ENCODE data around the gene IKZF2. TPM values are rescaled to one million over a fixed set of nuclear protein-coding genes. Genes with fewer than 3 reads are reported as not detected.
"Not testable (repeated sequence)": the region's sequence is repeated elsewhere in the genome, so short reads cannot be mapped to it uniquely, and the experiment has no call there.

Gene IKZF2
- total RNA-seq, 1 experiment from 2014 or later, result 8.8 TPM

DNA sequence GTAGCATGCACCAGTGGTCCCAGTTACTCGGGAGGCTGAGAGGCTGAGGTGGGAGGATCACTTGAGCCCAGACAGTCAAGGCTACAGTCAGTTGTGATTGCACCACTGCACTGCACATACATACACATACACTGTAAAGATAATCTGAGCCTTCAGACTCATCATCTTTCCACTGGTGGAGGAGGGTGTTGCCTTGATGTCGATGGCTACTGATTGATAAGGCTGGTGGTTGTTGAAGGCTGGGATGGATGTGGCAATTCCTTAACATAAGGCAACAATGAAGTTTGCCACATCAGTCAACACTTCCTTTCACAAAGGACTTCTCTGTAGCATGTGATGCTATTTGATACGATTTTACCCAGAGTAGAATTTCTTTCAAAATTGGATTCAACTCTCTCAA is 118.8 kb downstream of the IKZF2 start:
- intact Hi-C loops (cut with micrococcal nuclease), result no loop called here
- ChIA-PET CTCF (no interaction called here), POLR2A (no interaction called here)
- Mint-ChIP-seq H3K27me3 (ENCODE audit: insufficient read depth, unreplicated experiment) (no peaks in the 10 kb centered on the region), H3K4me3 (ENCODE audit: unreplicated experiment) (no peak overlapping the region), H3K36me3 (ENCODE audit: insufficient read depth, unreplicated experiment) (peaks cover 15% of the 10 kb centered on the region), H3K9me3 (ENCODE audit: unreplicated experiment) (no peaks in the 10 kb centered on the region), H3K4me1 (ENCODE audit: insufficient read depth, unreplicated experiment) (peaks cover 5% of the 10 kb centered on the region), H3K27ac (ENCODE audit: low read depth, unreplicated experiment) (no peak overlapping the region)
- BruUV-seq (replicated peaks), result no TSS peak
- no peak for TF ChIP-seq CTCF (IDR thresholded peaks at IDR 0.05; ENCODE audit: unreplicated experiment)
- no peak for DNase-seq (ENCODE audit: unreplicated experiment)

DNA sequence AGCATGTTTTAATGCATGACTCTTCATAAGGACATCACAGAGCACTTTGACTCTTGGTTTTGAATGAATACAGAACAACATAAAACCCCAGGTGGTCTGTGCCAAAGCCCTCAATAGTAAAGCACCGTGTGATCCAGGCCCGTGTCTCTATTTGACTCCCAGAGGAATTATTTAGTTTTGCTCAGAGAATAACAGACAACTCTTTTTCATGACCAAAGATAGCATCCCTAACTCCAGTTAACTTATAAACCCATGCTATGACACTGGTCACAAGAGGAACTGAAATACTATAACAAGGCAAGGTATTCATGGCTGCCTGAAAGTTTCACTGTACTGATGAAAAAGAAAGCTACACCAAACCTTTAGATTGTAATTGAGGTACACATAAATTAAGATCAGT is 128.4 kb downstream of the IKZF2 start:
- Mint-ChIP-seq H3K4me1 (ENCODE audit: insufficient read depth, unreplicated experiment) (peaks cover 6% of the 10 kb centered on the region), H3K4me3 (ENCODE audit: unreplicated experiment) (no peak overlapping the region), H3K36me3 (ENCODE audit: insufficient read depth, unreplicated experiment) (peaks cover 23% of the 10 kb centered on the region), H3K9me3 (ENCODE audit: unreplicated experiment) (no peaks in the 10 kb centered on the region), H3K27ac (ENCODE audit: low read depth, unreplicated experiment) (no peak overlapping the region), H3K27me3 (ENCODE audit: insufficient read depth, unreplicated experiment) (no peaks in the 10 kb centered on the region)
- ChIA-PET POLR2A (interaction anchor here (0.7 kb wide), 1 partner anchor 9 kb away, joined by 4 read pairs; no protein-coding TSS in a partner anchor), CTCF (no interaction called here)
- no TSS peak for BruUV-seq (replicated peaks)
- no peak for DNase-seq (ENCODE audit: unreplicated experiment)
- no peak for TF ChIP-seq CTCF (IDR thresholded peaks at IDR 0.05; ENCODE audit: unreplicated experiment)
- intact Hi-C loops (cut with micrococcal nuclease), result no loop called here

DNA sequence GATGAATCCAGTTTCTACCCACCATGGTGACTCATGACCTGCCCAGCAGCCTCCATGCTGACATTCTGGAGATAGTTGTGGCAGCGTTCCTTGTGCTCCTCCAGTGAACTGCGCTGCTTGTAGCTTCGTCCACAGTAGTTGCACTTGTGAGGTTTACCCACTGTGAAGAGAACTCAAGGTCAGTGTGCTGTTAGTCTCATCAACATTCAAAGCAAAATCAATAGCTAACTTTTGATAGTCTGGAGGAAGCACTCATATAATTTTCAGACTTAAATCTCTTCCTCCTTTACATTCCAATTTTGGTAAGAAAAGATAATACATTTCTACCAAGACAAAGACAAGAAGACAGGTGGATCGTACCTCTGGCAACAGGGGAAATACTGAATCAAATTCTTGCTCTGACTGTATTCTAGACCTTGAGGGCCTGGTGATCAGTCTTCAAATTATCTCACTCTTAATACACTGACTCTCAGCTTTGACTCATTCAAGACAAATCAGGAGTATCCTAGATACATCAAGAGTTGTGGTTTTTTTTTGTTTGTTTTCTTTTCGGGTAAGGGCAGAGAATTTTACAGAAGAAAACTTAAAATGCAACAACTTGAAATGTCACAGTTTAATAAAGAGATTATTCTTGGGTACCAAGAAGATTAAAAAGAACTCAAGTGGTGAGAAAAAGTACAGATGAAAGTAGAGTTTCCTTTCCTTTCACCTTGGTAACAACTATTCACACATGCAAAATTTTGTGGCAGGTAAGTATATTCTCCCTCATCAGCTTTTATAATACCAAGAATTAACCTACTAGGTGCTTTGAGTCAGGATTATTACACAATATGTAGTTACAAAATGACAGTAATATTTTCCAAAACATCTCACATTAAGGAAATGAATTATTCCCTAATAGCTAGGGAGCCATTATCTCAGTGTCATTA is 129.2 kb downstream of the IKZF2 start:
- BruUV-seq (replicated peaks), result no TSS peak
- no peak overlapping the region for H3K27ac Mint-ChIP-seq (ENCODE audit: low read depth, unreplicated experiment)

GRCh38 chr2:213020913-213021312 is 130.5 kb downstream of the IKZF2 start:
- H3K27ac Mint-ChIP-seq (ENCODE audit: low read depth, unreplicated experiment); DNase-seq (ENCODE audit: unreplicated experiment); H3K4me3 Mint-ChIP-seq (ENCODE audit: unreplicated experiment); H3K9me3 Mint-ChIP-seq (ENCODE audit: unreplicated experiment); intact Hi-C loops (cut with micrococcal nuclease); H3K27me3 Mint-ChIP-seq (ENCODE audit: insufficient read depth, unreplicated experiment); BruUV-seq (replicated peaks): not testable (repeated sequence)
- Mint-ChIP-seq H3K36me3 (ENCODE audit: insufficient read depth, unreplicated experiment) (peaks cover 30% of the 10 kb centered on the region), H3K4me1 (ENCODE audit: insufficient read depth, unreplicated experiment) (peaks cover 11% of the 10 kb centered on the region)
- ChIA-PET POLR2A (interaction anchor here (0.7 kb wide), 1 partner anchor 247 kb away, joined by 3 read pairs; no protein-coding TSS in a partner anchor), CTCF (interaction anchor here (0.6 to 1.2 kb wide), 2 partner anchors 29 to 87 kb away, joined by 3 to 6 read pairs; no protein-coding TSS in a partner anchor)

More for the DNA sequence above, 129.2 kb downstream of the IKZF2 start:
- ChIA-PET POLR2A (no interaction called here), CTCF (interaction anchor here (0.6 kb wide), 2 partner anchors 8 to 18 kb away, joined by 3 read pairs; no protein-coding TSS in a partner anchor)
- no peak overlapping the region for H3K4me3 Mint-ChIP-seq (ENCODE audit: unreplicated experiment)
- no peak for TF ChIP-seq CTCF (IDR thresholded peaks at IDR 0.05; ENCODE audit: unreplicated experiment)
- H3K9me3 Mint-ChIP-seq (ENCODE audit: unreplicated experiment), result no peaks in the 10 kb centered on the region
- no peak for DNase-seq (ENCODE audit: unreplicated experiment)
- peaks cover 30% of the 10 kb centered on the region for H3K36me3 Mint-ChIP-seq (ENCODE audit: insufficient read depth, unreplicated experiment)
- H3K4me1 Mint-ChIP-seq (ENCODE audit: insufficient read depth, unreplicated experiment), result peaks cover 10% of the 10 kb centered on the region
- H3K27me3 Mint-ChIP-seq (ENCODE audit: insufficient read depth, unreplicated experiment), result no peaks in the 10 kb centered on the region
- intact Hi-C loops (cut with micrococcal nuclease), result no loop called here
